A673 (cell line): ENCODE results near the gene ZBP1. TPM values are rescaled to one million over a fixed set of nuclear protein-coding genes. Genes with fewer than 3 reads are reported as not detected.

Source experiments
- BruUV-seq: library from RNA; stranded (reverse); fragments of 400-500 nt; replicated peaks from 2 replicates; lab custom pipeline; 2021; lab: Mats Ljungman, UMichigan
- CTCF ChIA-PET: fragments of 300-600 bp; sonication (Branson Sonifier 250); formaldehyde crosslinking; loops from one replicate; lab custom pipeline; 2022; ENCODE audit warnings: antibody characterized with exemption; lab: Charles Lee
- POLR2A ChIA-PET: fragments of 300-600 bp; sonication (Branson Sonifier 250); formaldehyde crosslinking; loops from one replicate; lab custom pipeline; 2022; ENCODE audit warnings: antibody characterized with exemption; ENCODE audit not compliant: low non-redundant PET; lab: Charles Lee
- DNase-seq: peaks from one replicate; pipeline ENCODE4 v3.0.0-alpha.2; 2015; ENCODE audit warnings: low spot score
- H3K27ac ChIP-seq: fragments of 200-600 bp; sonication (generic); 2 replicates; pipeline ENCODE4 v1.5.1; 2016; ENCODE audit warnings: mixed run types, low read depth, mild to moderate bottlenecking, mixed read lengths, antibody characterized with exemption, low read length; ENCODE audit not compliant: poor library complexity, severe bottlenecking
- H3K27me3 ChIP-seq: fragments of 200-600 bp; sonication (generic); replicated peaks from 2 replicates; pipeline ENCODE4 v1.6.1; 2017; ENCODE audit warnings: mixed run types, low read depth, mild to moderate bottlenecking, mixed read lengths, antibody characterized with exemption, low read length; ENCODE audit not compliant: insufficient read depth, poor library complexity
- H3K36me3 ChIP-seq: fragments of 200-600 bp; sonication (generic); 2 replicates; pipeline ENCODE4 v1.6.1; 2016; ENCODE audit warnings: mixed run types, mild to moderate bottlenecking, mixed read lengths, antibody characterized with exemption, low read length; ENCODE audit not compliant: insufficient read depth, poor library complexity, severe bottlenecking
- H3K4me1 ChIP-seq: fragments of 200-600 bp; sonication (generic); 2 replicates; pipeline ENCODE4 v1.6.1; 2017; ENCODE audit warnings: mixed run types, mild to moderate bottlenecking, mixed read lengths, antibody characterized with exemption, low read length; ENCODE audit not compliant: insufficient read depth, poor library complexity, severe bottlenecking
- H3K4me3 ChIP-seq: fragments of 200-600 bp; sonication (generic); 2 replicates; pipeline ENCODE4 v1.5.1; 2016; ENCODE audit warnings: low read depth, mixed run types, mild to moderate bottlenecking, mixed read lengths, low read length; ENCODE audit not compliant: poor library complexity, severe bottlenecking
- H3K9me3 ChIP-seq: fragments of 200-600 bp; sonication (generic); 2 replicates; pipeline ENCODE4 v1.6.1; 2016; ENCODE audit warnings: mixed run types, low read depth, mild to moderate bottlenecking, mixed read lengths, antibody characterized with exemption, low read length; ENCODE audit not compliant: poor library complexity, severe bottlenecking
- CTCF ChIP-seq: fragments of 300-800, 200-600 bp; sonication (generic); conservative IDR thresholded peaks from 2 replicates; pipeline ENCODE4 v1.5.1; 2017; ENCODE audit warnings: low read depth, mild to moderate bottlenecking, antibody characterized with exemption, low read length, moderate library complexity, mixed read lengths
- EZH2 ChIP-seq: fragments of 200-600 bp; sonication (generic); IDR thresholded peaks from 2 replicates; pipeline ENCODE4 v1.6.1; 2017; ENCODE audit warnings: borderline replicate concordance, low read depth, mild to moderate bottlenecking, mixed read lengths, antibody characterized with exemption, low read length; ENCODE audit not compliant: poor library complexity, severe bottlenecking
- intact Hi-C: fragments of 100-400 bp; cut with micrococcal nuclease; formaldehyde crosslinking; loops from one replicate; pipeline ENCODE4 v1.10.0; 2022; ENCODE audit not compliant: unreplicated experiment
- total RNA-seq: library from RNA; stranded (reverse); gene quantifications from 2 replicates; pipeline ENCODE4 v1.2.3, GENCODE V29; 2021

Gene ZBP1
- total RNA-seq, 1 experiment from 2014 or later = not detected

GRCh38 chr20:57570145-57570850 lies 49.9 kb downstream of the ZBP1 start:
- ChIA-PET POLR2A (no interaction called here), CTCF (no interaction called here)
- TF ChIP-seq EZH2 (no peak), CTCF (no peak)
- no peak for DNase-seq
- Histone ChIP-seq H3K4me1 (no peaks in the 10 kb centered on the region), H3K9me3 (no peaks in the 10 kb centered on the region), H3K27ac (no peak overlapping the region), H3K4me3 (no peak overlapping the region), H3K27me3 (no peaks in the 10 kb centered on the region), H3K36me3 (no peaks in the 10 kb centered on the region)
- no TSS peak for BruUV-seq
- intact Hi-C loops = no loop called here

GRCh38 chr20:57568960-57569359 lies 51.3 kb downstream of the ZBP1 start:
- BruUV-seq = no TSS peak
- no peaks in the 10 kb centered on the region for H3K4me1 ChIP-seq
- H3K27me3 ChIP-seq = no peaks in the 10 kb centered on the region
- ChIA-PET CTCF (no interaction called here), POLR2A (no interaction called here)
- no peak overlapping the region for H3K4me3 ChIP-seq
- no peaks in the 10 kb centered on the region for H3K36me3 ChIP-seq
- no peak for TF ChIP-seq CTCF
- no peak for TF ChIP-seq EZH2
- no peaks in the 10 kb centered on the region for H3K9me3 ChIP-seq
- intact Hi-C loops = no loop called here
- DNase-seq = no peak
- H3K27ac ChIP-seq = no peak overlapping the region

GRCh38 chr20:57568088-57568896 lies 51.9 kb downstream of the ZBP1 start:
- BruUV-seq = no TSS peak
- Histone ChIP-seq H3K4me1 (no peaks in the 10 kb centered on the region), H3K27ac (no peak overlapping the region), H3K9me3 (no peaks in the 10 kb centered on the region), H3K4me3 (no peak overlapping the region), H3K27me3 (no peaks in the 10 kb centered on the region), H3K36me3 (no peaks in the 10 kb centered on the region)
- no peak for DNase-seq
- ChIA-PET CTCF (no interaction called here), POLR2A (no interaction called here)
- intact Hi-C loops = no loop called here
- TF ChIP-seq EZH2 (no peak), CTCF (no peak)
